Skeletal muscle tissue (tissue), 4 donors: ENCODE data around the gene KHDC4. TPM values are rescaled to one million over a fixed set of nuclear protein-coding genes. Genes with fewer than 3 reads are reported as not detected.
"Not testable (repeated sequence)": the region's sequence is repeated elsewhere in the genome, so short reads cannot be mapped to it uniquely, and the experiment has no call there.

Experiments used
- H3K27ac ChIP-seq: one replicate; pipeline ENCODE4 v1.7.0; 2013; ENCODE audit warnings: mild to moderate bottlenecking, low read depth, low read length, inconsistent platforms
- H3K27me3 ChIP-seq, 3 donors: one replicate each; pipeline ENCODE4 v1.7.0; 2013; ENCODE audit warnings: low read length in 3 of 3; ENCODE audit not compliant: control insufficient read depth in 3 of 3, insufficient read depth in 3 of 3
- H3K36me3 ChIP-seq, 3 donors: one replicate each; pipeline ENCODE4 v1.7.0; 2013; ENCODE audit warnings: low read length in 3 of 3; ENCODE audit not compliant: control insufficient read depth in 3 of 3, insufficient read depth in 3 of 3
- H3K4me1 ChIP-seq, 3 donors: one replicate each; pipeline ENCODE4 v1.7.0; 2013; ENCODE audit warnings: low read length in 3 of 3, mild to moderate bottlenecking in 3 of 3; ENCODE audit not compliant: control insufficient read depth in 3 of 3, insufficient read depth in 3 of 3
- H3K4me3 ChIP-seq, 3 donors: one replicate each; pipeline ENCODE4 v1.7.0; 2013; ENCODE audit warnings: low read length in 3 of 3
- H3K9ac ChIP-seq, 3 donors: one replicate each; pipeline ENCODE4 v1.7.0; 2013; ENCODE audit warnings: low read length in 3 of 3, mild to moderate bottlenecking in 3 of 3, moderate library complexity in 2 of 3, low read depth in 1 of 3
- H3K9me3 ChIP-seq, 3 donors: one replicate each; pipeline ENCODE4 v1.7.0; 2013; ENCODE audit warnings: low read length in 3 of 3; ENCODE audit not compliant: control insufficient read depth in 3 of 3
- total RNA-seq: library from RNA; depleted of rRNA; stranded (reverse); fragments of >200 nt; gene quantifications from one replicate; pipeline ENCODE4 v1.2.3, GENCODE V29; 2014
- donor health status: Osteomylitis.

Gene KHDC4
- total RNA-seq, 1 donor from 2014 or later = 26.6 TPM

- Histone ChIP-seq H3K9ac (peak within 1 kb of the TSS; percentile 52 to 76 (median 75)), H3K27me3 (no peaks in the 10 kb centered on the region), H3K27ac (peak within 1 kb of the TSS; percentile 59), H3K4me3 (peak within 1 kb of the TSS; percentile 79 to 87 (median 79)), H3K9me3 (no peaks in the 10 kb centered on the region), H3K4me1 (peaks cover 3 to 14% (median 7%) of the 10 kb centered on the region in 3 donors), H3K36me3 (peaks cover 18 to 40% (median 32%) of the 10 kb centered on the region in 3 donors)
Observed at GRCh38 chr1:155911156-155912055, 22.8 kb downstream of the KHDC4 start, which contains the start of gene RIT1. Gene RIT1, minus strand, starts transcription at chr1:155911349. Its CDS starts 588 bp downstream, at chr1:155910761.

GRCh38 chr1:155910621-155911121 lies 23.5 kb downstream of the KHDC4 start:
- Histone ChIP-seq H3K27me3 (no peaks in the 10 kb centered on the region), H3K36me3 (peaks cover 17 to 33% (median 25%) of the 10 kb centered on the region in 3 donors), H3K9ac (peak overlapping the region; percentile 29 to 76 (median 75)), H3K4me1 (peaks cover 3 to 14% (median 7%) of the 10 kb centered on the region in 3 donors), H3K4me3 (peak overlapping the region; percentile 79 to 87 (median 79)), H3K9me3 (no peaks in the 10 kb centered on the region), H3K27ac (peak overlapping the region; percentile 59)

DNA sequence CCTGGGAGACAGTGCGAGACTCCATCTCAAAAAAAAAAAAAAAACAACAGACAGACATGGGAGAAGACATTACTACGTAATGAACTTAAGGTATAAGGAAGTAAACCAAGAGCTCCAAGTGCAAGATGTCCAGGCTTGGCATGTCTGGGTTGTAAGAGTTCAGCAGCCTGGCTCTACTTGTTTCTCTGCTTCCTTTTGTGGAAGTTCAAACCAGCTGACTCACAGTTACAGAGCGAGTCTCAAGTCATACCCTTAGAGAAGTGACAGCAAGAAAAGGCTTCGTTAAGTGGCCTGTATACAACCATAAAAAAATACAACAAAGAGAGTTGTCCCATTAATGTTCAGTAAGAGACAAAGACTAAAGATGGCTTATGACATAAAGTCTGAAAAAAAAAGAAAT lies 24.3 kb downstream of the KHDC4 start:
- Histone ChIP-seq H3K9me3 (no peaks in the 10 kb centered on the region), H3K27me3 (no peaks in the 10 kb centered on the region), H3K27ac (peak overlapping the region; percentile 59), H3K9ac (no peak overlapping the region), H3K4me3 (peak overlapping the region in 1 of 3 donors; percentile 87), H3K4me1 (peaks cover 3 to 14% (median 7%) of the 10 kb centered on the region in 3 donors), H3K36me3 (peaks cover 19 to 36% (median 26%) of the 10 kb centered on the region in 3 donors)

DNA sequence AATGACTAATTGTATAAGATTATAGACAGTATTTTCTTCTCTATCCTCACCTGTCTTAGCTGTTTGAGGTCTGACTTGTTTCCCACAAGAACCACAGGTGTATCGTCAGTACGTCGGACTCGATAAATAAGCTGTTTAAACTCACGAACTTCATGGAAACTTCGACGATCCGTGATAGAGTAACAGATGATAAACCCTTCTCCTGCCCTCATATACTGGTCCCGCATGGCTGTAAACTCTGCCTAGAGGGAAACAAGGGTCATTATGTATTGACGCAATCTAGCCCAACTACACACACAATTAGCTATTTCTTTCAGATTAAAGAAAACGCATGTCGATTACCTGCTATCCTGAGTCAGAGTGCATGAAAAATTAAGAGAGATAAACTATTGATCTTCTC lies 30.0 kb downstream of the KHDC4 start:
- no peaks in the 10 kb centered on the region for H3K9me3 ChIP-seq
- no peak overlapping the region for H3K9ac ChIP-seq
- no peaks in the 10 kb centered on the region for H3K27me3 ChIP-seq
- H3K4me1 ChIP-seq = no peaks in the 10 kb centered on the region
- H3K27ac ChIP-seq = no peak overlapping the region
- H3K36me3 ChIP-seq = peaks cover 46 to 57% (median 53%) of the 10 kb centered on the region in 3 donors
- H3K4me3 ChIP-seq = no peak overlapping the region

GRCh38 chr1:155900161-155900560 lies 34.1 kb downstream of the KHDC4 start:
- Histone ChIP-seq H3K4me3 (no peak overlapping the region), H3K27ac (no peak overlapping the region), H3K36me3 (peaks cover 44 to 59% (median 49%) of the 10 kb centered on the region in 3 donors), H3K4me1 (no peaks in the 10 kb centered on the region), H3K9me3 (no peaks in the 10 kb centered on the region), H3K9ac (no peak overlapping the region), H3K27me3 (no peaks in the 10 kb centered on the region)

GRCh38 chr1:155899683-155900082 lies 34.5 kb downstream of the KHDC4 start:
- no peak overlapping the region for H3K4me3 ChIP-seq
- no peak overlapping the region for H3K9ac ChIP-seq
- no peaks in the 10 kb centered on the region for H3K4me1 ChIP-seq
- H3K27me3 ChIP-seq = no peaks in the 10 kb centered on the region
- H3K36me3 ChIP-seq = peaks cover 40 to 54% (median 44%) of the 10 kb centered on the region in 3 donors
- no peaks in the 10 kb centered on the region for H3K9me3 ChIP-seq
- no peak overlapping the region for H3K27ac ChIP-seq

DNA sequence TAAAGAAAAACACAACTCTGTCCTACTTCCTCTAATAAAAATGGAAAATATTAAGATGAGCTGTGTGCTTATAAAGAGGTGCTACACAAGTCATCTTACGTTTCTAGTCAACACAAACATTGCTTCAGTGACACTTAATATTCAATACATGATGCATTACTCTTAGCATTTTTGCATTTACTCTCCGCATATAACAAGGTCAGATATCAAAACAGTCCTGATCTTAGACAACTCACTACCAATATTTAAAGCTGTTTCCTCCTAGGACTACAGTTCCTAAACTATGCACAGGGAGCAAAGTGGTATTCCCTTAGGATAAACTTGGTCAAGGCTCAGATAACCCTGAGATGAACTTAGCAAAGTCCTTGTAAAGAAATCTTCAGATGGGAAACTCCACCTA lies 35.3 kb downstream of the KHDC4 start:
- Histone ChIP-seq H3K9me3 (no peaks in the 10 kb centered on the region), H3K27ac (no peak overlapping the region), H3K9ac (no peak overlapping the region), H3K27me3 (no peaks in the 10 kb centered on the region), H3K36me3 (peaks cover 32 to 46% (median 36%) of the 10 kb centered on the region in 3 donors), H3K4me3 (no peak overlapping the region), H3K4me1 (peaks cover 0 to under 1% (median 0%) of the 10 kb centered on the region in 3 donors)

DNA sequence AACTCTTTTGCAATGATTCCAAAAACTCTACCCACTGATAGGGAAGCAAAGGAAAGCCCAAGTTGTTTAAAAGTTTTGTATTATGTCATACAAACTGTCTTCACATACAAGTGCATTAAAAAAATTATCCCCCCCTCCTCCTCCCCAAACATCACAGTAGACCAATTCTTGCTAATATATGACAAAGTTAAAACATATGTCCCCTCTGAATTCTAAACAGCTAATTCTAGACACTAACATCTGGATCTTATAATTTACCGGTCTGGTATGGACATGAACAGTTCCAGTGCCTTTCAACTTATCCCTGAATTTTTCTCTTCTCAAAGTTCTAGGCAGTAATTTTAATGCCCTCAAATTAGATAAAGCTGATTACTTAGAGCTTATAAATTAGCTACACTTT lies 36.5 kb downstream of the KHDC4 start:
- H3K9me3 ChIP-seq = no peaks in the 10 kb centered on the region
- no peak overlapping the region for H3K27ac ChIP-seq
- no peak overlapping the region for H3K4me3 ChIP-seq
- H3K27me3 ChIP-seq = no peaks in the 10 kb centered on the region
- H3K4me1 ChIP-seq = peaks cover 2 to 4% (median 3%) of the 10 kb centered on the region in 3 donors
- no peak overlapping the region for H3K9ac ChIP-seq
- H3K36me3 ChIP-seq = peaks cover 26 to 39% (median 32%) of the 10 kb centered on the region in 3 donors

GRCh38 chr1:155896476-155896875 lies 37.7 kb downstream of the KHDC4 start:
- peaks cover 22 to 34% (median 28%) of the 10 kb centered on the region in 3 donors for H3K36me3 ChIP-seq
- not testable (repeated sequence) for H3K9me3 ChIP-seq

GRCh38 chr1:155895617-155896016 lies 38.6 kb downstream of the KHDC4 start:
- not testable (repeated sequence) for H3K27ac ChIP-seq, H3K9ac ChIP-seq, H3K4me3 ChIP-seq, H3K4me1 ChIP-seq, H3K27me3 ChIP-seq, H3K9me3 ChIP-seq
- H3K36me3 ChIP-seq = peaks cover 17 to 28% (median 23%) of the 10 kb centered on the region in 3 donors

More at GRCh38 chr1:155896476-155896875, 37.7 kb downstream of the KHDC4 start:
- not testable (repeated sequence) for H3K4me3 ChIP-seq, H3K9ac ChIP-seq, H3K4me1 ChIP-seq, H3K27me3 ChIP-seq, H3K27ac ChIP-seq
